ENCODE data around the gene CGB5.
A peak's percentile ranks its signal among the peaks of the same experiment; 100 is the strongest.
"Not testable (repeated sequence)": the region's sequence is repeated elsewhere in the genome, so short reads cannot be mapped to it uniquely, and the experiment has no call there.

Gene CGB5

GRCh38 chr19:49043548-49043947 is at the start of gene CGB5:
TSS of gene CGB5 (plus strand) at chr19:49043848. CDS start at chr19:49044210, 362 bp downstream.
- not testable (repeated sequence) for DNase-seq (ENCODE audit: low read depth in 3 of 3)

GRCh38 chr19:48994035-48994386 is 49.6 kb upstream of the CGB5 start:
- no peak for DNase-seq (ENCODE audit: low read depth in 3 of 3)

DNA sequence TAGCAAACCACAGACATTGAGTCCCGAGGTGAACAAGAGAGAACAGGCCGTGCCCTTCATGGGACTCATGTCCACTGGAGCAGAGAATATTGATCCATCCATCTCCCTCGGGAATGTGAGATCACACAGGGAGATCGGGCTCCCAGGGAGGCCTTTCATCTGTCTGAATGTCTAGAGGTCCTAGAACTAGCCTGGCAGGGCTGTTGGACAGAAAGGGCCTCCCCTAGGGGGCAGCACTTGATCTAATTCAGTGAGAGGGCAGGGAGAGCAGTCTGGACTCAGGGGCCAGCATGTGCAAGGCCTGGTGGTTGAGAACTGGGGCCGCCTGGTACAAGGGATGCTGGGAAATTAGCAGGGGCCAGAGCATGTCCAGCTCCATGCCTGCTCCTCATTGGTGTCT is 45.7 kb upstream of the CGB5 start:
- DNase-seq (ENCODE audit: low read depth in 3 of 3), result peak in 1 of 3 donors; percentile 59

GRCh38 chr19:48999481-49000325 is 43.9 kb upstream of the CGB5 start:
- peak; percentile 38 to 72 (median 47) for DNase-seq (ENCODE audit: low read depth in 3 of 3)

GRCh38 chr19:49004133-49004532 is 39.5 kb upstream of the CGB5 start:
- DNase-seq (ENCODE audit: low read depth in 3 of 3), result no peak

DNA sequence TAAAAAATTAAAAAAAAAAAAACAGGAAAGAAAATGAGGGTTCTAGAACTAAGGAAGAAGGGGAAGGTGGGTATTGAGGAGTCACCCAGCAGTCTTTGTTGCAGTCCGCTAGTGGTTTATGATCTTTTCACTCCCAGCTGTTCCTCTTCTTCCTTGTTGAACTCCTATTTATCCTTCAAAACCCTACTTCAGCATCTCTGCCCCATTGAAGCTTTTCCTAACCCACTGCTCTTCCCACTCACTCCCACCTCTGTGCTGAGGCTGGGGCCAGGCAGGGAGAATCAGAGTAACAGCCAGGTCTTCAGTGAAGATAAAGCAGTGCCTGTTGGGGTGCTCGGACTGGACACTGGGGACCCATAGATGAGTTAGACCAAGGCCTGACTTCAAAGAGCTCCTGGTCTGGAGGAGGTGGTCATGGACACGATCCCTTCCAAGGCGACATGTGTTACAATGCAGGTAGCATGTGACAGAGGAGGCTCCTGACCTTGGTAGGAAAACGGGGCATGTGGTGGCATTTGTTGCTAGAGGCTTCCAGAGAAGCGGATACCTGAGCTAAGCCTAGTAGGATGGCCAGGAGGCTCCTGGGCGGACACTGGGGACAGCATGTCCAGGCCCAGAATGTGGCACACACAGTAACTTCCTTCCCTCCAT is 38.6 kb upstream of the CGB5 start:
- no peak for DNase-seq (ENCODE audit: low read depth in 3 of 3)

- DNase-seq (ENCODE audit: low read depth in 3 of 3), result no peak
These were observed 36.7 kb upstream of the CGB5 start for GRCh38 chr19:49006905-49007304.

DNA sequence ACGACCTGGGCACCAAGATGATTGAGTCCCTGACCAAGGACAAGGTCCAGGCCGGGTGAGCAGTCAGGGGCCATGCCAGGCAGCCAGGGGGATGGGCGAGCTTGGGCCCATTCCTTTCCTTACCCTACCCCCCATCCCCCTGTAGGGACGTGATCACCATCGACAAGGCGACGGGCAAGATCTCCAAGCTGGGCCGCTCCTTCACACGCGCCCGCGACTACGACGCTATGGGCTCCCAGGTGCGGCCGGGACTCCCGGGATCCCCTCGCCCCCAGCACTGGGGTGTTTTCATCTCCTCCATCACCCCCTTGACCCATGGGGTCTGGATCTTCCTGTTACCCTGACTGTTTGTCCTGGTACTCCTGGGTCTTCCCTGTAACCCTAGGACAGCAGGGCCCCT is 33.8 kb upstream of the CGB5 start:
- DNase-seq (ENCODE audit: low read depth in 3 of 3), result no peak

DNA sequence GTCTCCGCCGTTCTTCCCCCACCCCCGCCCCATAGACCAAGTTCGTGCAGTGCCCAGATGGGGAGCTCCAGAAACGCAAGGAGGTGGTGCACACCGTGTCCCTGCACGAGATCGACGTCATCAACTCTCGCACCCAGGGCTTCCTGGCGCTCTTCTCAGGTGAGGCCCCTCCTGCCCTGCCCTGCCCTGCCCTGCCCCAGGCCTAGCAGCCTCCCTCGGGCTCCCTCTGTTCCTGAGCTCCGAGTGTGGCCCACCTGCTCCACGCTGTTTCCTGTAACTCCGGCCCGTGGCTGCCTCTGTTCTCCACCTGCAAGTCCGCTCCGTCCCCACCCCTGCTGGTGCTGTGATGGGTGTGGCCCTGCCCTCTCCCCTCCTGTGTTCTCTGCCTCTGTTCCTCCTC is 33.2 kb upstream of the CGB5 start:
- DNase-seq (ENCODE audit: low read depth in 3 of 3), result no peak

DNA sequence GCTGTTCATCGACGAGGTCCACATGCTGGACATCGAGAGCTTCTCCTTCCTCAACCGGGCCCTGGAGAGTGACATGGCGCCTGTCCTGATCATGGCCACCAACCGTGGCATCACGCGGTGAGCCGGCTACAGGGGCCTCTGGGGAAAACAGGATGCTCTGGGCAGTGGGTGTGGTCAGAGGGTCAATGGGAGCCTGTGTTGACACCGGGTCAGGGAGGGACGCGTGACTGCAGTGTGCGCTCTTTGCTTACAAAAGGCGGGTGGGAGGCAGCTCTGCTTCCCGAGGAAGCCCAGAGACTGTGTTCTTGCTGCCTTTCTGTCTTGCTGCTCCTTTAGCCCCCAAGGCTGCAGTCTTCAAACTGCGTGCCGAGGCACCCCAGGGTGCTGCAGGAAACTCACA is 32.5 kb upstream of the CGB5 start:
- DNase-seq (ENCODE audit: low read depth in 3 of 3), result no peak

DNA sequence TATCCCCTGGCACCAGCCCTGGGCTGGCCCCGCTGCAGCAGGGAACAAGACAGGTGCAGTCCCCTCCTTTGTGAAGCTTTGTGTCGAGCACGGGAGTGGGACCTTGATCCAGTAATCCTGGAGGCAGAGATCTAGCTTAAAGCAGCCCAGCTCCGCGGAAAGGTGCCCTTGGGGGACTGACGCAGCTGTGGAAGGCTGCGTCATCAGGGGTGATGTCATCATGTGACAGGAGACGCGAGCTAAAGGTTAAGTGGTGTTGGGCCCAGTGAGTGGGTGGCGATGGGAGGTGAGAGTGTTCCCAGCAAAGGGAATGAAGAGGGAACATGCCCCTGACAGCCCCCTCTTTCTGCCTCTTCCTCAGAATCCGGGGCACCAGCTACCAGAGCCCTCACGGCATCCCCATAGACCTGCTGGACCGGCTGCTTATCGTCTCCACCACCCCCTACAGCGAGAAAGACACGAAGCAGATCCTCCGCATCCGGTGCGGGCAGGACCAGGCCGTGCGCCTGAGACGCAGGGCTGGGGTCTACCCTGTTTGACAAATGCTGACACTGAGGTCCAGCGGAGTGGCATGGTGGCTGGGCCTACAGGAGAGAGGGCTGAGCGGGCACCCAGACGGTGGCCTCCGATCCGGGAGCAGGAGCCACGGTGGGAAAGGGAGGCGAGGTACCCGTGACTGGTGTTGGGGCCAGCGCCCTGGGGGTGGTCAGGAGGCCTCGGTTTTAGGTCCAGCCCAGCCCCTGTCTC is 29.4 kb upstream of the CGB5 start:
- no peak for DNase-seq (ENCODE audit: low read depth in 3 of 3)

DNA sequence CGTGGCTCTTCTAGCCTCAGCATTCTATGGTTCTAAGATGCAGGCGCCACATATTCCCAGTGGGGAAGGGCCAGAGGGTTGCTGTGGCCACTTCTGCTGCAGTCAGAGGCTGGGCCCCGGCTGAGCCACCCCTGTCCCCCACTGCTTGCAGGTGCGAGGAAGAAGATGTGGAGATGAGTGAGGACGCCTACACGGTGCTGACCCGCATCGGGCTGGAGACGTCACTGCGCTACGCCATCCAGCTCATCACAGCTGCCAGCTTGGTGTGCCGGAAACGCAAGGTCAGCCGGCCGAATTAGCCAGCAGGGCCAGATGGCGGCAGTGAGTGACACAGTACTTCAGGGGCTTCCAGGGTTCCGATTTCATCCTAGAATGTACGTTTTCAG is 28.8 kb upstream of the CGB5 start:
- no peak for DNase-seq (ENCODE audit: low read depth in 3 of 3)

DNA sequence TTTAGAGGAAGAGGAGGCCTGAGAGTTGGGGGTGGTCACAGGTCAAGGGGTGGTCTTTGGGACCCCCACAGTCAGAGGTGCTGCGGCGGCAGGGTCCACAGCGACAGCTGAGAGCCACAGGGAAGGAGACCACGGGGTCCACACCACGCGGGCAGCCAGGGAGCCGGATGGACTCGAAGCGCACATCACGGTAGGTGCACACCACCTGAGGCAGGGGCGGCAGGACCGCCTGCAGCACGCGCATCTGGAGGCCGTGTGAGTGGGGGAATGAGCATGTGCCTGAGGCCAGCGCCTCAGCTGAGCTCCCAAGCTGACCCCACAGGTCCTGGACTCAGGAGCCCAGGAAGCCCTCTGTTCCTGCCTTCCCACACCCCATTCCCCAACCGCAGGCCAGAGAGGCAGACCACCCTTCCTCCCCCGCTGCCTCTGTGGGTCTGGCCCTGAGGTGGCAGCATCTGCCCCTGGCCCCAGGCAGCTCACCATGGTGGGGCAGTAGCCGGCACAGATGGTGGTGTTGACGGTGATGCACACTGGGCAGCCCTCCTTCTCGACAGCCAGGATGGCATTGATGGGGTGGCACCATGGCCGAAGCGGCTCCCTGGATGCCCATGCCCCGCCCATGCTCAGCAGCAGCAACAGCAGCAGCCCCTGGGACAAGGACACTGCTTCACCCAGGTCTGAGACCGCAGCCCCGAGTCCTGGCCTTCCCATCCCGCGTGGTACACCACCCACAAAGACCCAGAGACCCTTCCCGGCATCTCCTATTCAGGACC is 27.4 kb upstream of the CGB5 start:
- DNase-seq (ENCODE audit: low read depth in 3 of 3), result no peak

DNA sequence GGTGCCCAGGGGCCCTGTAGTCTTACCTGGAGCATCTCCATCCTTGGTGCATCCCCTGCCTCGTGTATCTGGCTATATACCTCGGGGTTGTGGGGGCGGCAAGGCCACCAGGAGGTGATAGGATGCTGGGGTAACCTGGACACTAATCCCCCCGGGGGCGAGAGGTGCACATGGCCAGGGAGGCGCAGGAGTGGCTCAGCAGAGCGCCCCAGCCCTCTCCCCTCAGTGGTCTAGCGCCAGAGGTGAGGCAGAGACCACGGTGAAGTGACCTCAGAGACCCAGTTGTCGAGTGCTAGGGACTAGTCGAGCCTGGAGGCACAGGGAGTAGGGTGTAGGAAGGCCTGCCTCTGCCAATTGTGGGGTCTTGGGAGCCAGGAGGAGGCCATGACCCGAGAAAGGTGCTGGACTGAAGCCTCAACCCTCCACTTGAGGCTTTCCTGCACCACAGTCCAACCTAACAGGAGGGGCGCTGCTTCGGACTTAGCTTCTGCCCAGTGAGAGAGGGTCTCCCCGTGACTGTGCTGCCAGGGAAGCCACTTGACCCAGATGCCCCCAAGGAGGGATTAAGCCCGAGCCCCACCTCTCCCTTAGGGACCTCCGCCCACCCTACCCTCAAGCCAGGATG is 26.5 kb upstream of the CGB5 start, which contains the start of gene LHB:
TSS of gene LHB (minus strand) at position 51 of the 625 bp plus-strand sequence. CDS start at position 41, 10 bp downstream.
- no peak for DNase-seq (ENCODE audit: low read depth in 3 of 3)

DNA sequence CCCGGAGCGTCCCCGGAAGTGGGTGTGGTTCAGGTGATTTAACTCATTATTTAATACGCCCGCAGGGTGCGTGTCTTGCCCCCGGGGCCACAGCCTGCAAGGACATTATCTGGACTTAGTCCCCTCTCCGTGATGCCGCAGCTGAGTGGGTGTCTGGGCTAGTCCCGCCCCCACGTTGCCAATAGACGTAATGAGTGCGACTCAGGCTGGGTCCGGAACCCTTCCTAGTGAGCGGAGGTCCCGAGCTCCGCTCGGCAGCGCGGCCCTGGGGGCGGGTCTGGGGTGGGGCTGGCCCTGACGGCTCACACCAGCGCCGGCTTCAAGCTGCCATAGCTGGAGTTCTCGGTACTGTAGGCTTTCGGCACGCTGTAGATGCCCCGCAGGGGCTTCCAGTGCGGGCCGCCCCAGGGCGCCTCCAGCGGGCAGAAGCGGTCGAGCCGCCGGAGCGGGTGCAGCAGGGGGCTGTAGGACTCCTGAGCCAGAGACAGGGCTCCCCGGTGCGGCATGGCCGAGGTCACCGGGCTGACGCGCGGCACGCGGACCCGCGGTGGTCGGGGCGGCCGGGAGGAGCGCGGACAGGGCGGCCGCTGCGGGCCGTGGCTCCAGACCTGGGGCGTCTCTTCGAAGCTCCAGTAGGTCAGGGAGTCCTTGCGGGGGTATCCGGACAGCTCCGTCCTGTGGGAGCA is 25.8 kb upstream of the CGB5 start:
- peak; percentile 30 to 50 (median 38) for DNase-seq (ENCODE audit: low read depth in 3 of 3)

DNA sequence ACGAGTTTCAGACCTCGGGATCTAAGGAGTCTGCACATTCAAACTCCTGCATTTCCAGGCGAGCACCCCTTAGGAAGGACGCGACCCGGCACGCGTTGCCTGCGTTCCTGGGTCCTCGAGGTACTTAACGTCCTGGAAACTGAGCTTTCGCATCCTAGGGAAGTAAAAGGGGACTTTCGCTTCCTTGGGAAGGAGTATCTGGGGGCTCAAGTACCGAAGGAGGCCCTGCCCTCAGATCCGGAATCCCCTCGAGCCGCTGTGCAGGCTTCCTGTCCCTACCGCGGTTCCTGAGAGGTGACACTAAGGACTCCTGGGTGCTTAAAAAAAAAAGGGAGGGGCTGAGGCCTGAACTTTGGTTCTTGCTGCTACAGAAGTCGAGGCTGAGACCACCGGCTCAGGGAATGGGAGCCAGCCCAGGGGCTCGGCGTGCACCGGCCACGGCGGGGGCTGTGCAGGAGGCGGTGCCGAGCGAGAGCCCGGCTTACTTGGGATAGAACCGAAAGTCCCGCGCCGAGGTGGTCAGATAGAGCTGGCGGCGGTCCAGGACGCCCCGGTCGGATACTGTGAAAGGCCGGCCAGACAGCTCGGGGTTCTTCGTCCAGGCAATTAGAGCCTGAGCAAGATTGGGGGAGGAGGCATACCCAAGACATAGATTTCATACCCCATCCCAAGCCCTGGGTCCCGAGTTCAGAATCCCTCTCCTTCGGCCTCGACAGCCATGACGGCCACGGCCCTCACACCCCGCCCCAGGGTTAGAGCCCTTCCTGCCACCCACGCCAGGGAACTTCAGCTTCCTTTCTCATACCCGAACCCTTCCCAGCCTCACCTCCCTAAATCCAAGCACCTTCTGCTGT is 25.0 kb upstream of the CGB5 start:
- not testable (repeated sequence) for DNase-seq (ENCODE audit: low read depth in 3 of 3)

- peak; percentile 32 to 73 (median 38) for DNase-seq (ENCODE audit: low read depth in 3 of 3)
These were observed 24.3 kb upstream of the CGB5 start for GRCh38 chr19:49019242-49019932.

GRCh38 chr19:49020342-49020741 is 23.3 kb upstream of the CGB5 start:
- DNase-seq (ENCODE audit: low read depth in 3 of 3), result no peak

Measured in stimulated activated CD4-positive, alpha-beta T cell treated with anti-CD3 and anti-CD28 coated beads, TNF-alpha, amount 100 ng/mL, for 48 hours (primary cell).